Activated CD4-positive, alpha-beta T cell treated with anti-CD3 and anti-CD28 coated beads for 4 hours (primary cell): ENCODE data around the gene SH3TC1.
A peak's percentile ranks its signal among the peaks of the same experiment; 100 is the strongest.

Experiments used
- DNase-seq, 2 donors: peaks; one replicate each; pipeline ENCODE4 v3.0.0-alpha.2; 2020

Gene SH3TC1

DNA sequence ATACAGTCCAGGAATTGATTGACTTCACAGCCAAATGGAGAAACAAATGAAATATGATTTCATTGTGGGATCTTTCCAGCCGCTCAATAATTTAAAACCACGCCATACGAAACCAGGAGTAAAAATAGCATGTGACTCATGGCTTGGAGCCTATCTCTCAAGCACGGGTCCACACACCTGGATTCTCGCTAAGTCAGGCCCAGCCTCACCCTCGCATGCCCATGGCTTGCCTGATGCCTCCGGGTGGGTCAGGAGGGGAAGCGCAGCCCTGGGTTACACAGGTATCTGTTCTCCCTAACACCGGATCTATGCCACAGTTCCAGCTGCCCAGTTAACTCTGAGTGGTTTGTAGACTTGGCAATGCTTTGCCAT lies 34.9 kb upstream of the SH3TC1 start:
- no peak for DNase-seq

- no peak for DNase-seq
These were observed 34.4 kb upstream of the SH3TC1 start for GRCh38 chr4:8164687-8165086.

- DNase-seq, result no peak
These were observed 33.7 kb upstream of the SH3TC1 start for GRCh38 chr4:8165374-8165896.

DNA sequence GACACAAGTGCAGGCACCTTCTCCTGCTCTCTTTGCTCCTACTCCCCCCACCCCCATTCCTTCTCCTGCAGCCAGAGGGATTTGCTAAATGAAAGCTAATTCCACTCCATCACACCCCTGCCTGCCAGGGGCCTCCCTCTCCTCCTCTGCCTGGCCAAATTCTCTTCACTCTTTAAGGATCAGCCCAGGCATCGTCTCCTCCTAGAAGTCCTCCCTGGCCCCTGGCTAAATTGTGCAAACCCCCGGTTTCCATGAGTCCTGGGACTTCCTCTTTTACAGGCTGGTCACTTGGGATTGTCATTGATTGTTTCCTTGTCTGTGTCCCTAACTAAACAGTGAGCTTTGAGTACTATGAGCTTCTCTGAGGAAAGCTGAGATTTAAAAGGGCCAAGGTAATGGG lies 31.8 kb upstream of the SH3TC1 start:
- no peak for DNase-seq

DNA sequence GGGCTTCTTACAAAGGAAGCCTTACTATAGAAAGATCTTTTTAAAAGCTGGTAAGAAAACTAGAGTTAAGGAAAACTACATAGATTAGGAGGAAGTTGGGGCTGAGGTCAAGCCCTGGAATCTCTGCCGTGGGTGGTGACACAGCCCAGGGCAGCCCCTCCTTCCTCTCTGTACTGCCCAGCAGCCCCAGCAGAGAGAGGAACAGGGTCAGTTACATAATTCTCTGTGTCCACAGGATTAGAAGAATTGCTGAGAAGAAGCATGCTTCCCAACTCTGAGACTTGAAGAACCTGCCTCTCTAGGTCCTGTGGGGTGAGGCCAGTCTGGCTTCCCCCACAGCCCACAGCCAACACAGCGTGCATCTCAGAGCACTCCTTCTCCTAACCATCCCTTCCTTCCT lies 31.3 kb upstream of the SH3TC1 start:
- no peak for DNase-seq

DNA sequence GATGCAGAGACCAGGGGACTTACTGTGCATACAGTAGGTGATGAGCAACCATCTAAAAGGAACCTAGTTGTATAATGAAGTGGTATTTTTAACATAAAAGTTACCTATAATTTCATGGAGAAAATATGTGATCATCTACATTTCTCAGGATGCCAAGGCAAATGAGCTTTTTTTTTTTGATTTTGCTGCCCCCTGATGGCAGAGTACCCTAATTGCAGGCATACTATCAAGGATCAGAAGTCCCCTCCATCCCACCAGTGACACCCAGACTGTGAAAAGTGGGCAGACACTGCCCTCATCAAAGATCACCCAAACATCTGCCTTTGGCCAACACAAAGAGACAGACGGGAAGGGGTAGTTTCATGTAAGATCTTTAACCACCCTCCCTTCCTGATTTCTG lies 30.9 kb upstream of the SH3TC1 start:
- DNase-seq, result no peak

DNA sequence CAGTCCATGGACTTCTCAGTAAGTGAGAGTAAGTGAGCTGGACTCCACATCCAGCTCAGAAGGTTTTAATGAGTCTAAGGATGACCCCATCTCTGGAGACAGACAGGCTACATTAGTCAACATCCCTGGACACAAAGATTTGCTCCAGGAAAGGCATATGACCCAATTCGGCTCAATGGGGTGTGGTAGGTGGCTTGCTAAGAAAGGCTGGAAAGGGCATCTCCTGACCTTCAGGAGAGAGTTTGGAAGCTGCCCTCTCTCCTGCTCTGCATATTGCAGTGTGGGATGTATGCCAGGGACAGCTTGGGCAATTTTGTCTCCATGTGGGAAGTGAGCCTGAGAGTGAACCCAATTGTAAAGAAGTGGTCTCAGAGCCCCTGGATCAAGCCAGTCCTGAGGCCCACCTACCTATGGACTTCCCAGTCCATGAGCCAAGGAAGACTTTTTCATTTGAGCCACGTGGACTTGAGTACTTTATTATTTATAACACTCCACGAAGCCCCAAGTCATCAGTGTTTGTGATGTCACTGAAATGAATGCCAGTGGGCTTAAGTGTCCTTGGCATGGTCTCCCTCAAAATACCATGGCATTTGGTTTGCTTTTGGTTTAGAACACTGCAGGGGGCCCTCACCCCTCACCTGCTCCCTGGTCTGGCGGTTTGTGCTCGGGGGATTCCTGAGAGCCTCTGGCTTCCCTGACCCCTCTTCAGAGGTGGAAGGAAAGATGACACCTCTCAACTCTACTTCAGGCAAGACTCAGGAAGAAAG lies 30.1 kb upstream of the SH3TC1 start:
- no peak for DNase-seq

DNA sequence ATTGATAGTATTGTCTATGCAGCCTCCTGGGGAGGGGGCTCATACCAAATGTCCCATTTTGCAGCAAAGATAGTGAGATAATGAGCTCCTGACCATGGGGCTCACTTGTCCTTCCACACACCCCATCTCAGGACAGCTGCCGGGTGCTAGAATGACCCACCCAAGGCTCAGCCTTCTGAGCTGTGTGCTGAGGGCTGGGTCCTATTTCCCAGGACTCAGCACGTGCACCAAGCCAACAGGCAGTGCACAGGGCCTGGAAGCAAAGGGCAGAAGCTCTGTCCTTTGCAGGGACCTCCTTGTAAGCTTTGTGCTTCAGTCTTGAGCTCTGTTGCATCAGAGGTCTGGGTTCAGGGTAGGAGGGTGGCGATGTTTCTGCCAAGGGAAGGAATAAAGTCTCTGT lies 29.3 kb upstream of the SH3TC1 start:
- no peak for DNase-seq

DNA sequence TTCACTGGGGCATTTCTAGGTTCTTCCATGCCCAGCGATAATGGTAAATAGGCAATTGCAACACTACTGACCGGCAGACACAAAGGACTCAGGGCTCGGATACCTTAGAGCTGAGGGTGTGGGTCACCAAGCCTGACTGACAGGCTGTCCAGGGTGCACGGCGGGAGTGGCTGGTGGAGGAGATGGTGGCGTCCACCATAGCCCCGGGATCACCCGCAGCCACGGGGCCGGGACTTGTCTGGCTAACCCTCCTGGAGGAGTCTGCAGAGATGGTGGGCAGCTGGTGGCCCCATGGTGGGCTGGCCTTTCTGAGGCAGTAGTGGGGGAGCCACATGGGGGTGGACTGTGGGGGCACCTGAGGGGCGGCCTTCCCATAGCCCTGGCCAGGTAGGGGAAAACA lies 28.7 kb upstream of the SH3TC1 start:
- DNase-seq, result no peak

DNA sequence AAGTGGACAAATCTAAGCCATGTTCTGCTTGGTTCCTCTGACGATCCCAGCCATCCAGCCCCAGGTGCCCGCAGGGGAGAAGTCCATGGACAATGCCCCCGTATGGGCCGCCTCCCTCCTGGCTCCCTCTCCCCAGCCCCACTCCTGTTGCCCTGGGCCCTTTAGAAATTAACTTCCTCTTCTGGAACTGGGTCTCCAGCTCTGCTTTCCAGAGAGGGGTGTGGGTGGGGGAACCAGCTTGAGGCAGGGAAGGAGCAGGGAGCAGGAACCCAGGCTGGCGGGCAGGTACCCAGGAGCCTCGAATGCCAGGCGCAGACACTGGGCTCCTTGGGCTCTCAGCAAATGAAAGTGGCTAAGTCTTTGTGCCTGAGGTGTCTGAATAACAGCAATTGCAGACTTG lies 27.8 kb upstream of the SH3TC1 start:
- DNase-seq, result no peak

DNA sequence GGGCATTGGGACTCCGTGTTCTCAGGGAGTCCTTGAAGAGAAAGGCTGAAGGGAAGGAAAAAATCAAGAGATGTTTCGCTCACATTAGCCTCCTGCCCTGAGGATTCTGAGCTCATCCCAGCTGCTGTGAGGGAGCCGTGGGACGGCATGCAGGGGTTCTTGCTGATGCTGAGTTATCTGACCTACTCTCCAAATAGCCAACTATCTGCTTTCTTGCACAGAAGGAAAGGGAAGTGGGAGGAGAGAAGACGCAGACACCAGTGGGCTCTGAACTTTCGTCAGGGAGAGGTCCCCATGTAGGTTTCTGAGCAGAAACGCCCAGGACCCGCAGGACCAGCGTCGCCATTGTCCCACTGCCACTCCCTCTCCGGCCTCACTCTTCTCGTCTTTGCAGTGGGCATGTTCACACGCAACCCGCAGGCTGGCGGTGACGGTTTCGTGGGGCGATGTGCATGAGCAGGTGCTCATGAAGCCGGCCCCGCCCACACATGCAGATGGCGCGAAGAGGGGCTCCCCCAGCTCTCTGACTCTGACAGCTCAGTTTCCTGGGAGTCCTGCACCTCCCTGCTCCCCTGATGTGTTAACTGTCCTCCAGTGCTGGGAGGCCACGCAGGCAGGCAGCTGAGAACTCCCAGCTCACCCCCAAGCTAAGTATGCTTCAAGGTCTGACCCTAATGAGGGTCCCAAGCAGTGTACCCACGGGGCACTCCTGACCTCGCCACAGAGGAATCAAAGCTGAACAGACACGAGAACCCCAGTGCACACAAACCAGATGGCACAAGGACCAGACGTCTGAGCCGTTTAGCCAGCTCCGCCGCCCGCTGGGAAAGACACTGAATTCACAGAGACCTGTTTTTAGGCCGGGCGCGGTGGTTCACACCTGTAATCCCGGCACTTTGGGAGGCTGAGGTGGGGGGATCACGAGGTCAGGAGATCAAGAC lies 26.8 kb upstream of the SH3TC1 start:
- DNase-seq, result peak in 1 of 2 donors; percentile 48

DNA sequence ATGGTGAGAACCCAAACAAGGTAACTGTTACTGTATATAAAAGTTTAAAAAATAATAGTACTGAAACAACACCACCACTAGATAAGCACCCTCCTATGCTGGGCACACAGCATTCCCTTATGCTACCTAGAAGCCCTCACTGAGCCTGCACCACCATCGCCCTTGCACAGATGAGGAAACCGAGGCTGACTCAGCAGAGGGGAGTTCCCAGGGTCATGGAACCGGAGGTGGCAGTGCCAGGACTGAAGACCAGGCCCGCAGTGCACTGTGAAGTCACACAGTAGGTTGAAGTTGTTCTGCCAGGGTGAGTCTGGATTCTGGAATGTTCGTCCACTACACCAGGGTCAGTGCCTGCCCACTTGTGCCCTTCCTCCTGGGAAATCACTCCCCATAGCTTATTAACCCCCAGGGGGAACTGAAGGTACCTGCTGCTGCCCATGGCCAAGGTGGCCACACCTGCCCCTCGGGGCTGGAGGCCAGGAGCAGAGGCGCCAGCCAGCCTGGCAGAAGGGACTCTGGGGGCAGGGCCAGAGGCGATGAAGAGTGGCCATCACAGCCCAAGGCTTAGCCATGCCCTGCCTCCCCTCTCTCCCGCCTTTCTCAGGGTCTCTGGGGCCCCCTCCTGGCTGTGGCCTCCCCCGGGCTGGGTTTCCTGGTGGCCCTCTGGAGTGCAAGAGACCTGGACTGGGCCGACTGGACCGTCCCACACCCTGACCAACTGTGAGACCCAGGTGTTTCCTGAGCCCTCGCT lies 25.4 kb upstream of the SH3TC1 start:
- no peak for DNase-seq

GRCh38 chr4:8174970-8175369 lies 24.1 kb upstream of the SH3TC1 start:
- DNase-seq, result no peak

GRCh38 chr4:8175686-8176085 lies 23.4 kb upstream of the SH3TC1 start:
- DNase-seq, result no peak

DNA sequence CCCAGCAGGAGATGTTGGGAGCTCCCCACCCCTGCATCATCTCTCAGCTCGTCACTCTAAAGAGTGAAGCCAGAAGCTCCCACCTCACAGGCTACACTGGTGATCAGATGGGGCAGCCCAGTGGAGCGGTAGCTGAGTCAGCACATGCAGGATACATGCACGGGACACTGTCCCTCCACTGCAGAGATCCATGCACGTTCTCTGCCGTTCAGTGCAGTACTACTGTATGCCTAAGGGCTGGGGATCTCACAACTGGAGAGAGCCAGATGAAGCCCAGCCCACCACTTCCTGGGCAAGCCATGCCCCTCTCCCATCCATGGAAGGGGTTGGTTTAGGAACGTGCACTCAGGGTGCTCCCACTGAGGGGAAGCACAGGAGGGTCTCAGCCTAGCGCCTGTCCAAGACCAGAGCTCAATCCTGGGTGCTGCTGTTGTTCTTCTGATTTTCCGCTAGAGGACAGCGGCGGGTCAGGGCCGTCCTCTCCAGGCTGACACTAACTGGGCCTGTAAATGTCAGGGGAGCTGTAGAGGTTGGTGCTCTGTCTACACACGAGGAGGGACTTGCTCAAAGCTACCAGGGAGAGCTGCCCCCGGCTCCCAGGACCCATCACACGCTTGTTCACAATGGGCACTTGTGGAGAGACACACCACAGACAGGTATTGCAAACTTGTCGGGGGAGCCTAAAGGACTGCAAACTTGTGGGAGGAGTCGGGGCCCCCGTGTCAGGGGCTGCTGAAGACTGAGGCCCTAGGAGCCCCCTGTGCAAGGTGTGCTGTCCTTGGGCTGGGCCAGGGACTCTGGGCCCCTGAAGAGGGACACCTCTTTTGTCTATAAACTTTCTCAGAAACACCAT lies 22.3 kb upstream of the SH3TC1 start:
- peak; percentile 31 to 38 for DNase-seq

DNA sequence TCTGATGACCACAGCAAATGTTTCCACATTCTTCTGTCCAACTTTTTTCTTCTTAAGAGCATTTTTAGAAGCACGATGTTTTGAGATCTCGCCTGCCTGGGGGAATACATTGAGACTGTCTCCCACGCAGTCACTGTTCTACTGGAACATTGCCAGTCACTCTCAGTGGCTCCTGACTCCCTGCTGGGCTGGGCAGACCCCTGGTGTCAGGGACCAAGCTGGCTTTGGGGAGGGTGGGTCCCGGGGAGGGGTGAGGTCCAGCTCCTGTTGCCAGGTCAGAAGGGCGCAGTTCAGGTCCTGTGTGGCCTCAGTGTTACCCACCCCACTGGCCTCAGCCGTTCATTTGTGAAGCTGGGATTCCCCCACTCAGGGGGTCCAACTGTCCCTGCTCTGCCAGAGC lies 21.5 kb upstream of the SH3TC1 start:
- no peak for DNase-seq

- no peak for DNase-seq
These were observed 21.1 kb upstream of the SH3TC1 start for GRCh38 chr4:8177956-8178355.

- no peak for DNase-seq
These were observed 20.0 kb upstream of the SH3TC1 start for GRCh38 chr4:8179074-8179473.

- no peak for DNase-seq
These were observed 19.3 kb upstream of the SH3TC1 start for GRCh38 chr4:8179771-8180170.

DNA sequence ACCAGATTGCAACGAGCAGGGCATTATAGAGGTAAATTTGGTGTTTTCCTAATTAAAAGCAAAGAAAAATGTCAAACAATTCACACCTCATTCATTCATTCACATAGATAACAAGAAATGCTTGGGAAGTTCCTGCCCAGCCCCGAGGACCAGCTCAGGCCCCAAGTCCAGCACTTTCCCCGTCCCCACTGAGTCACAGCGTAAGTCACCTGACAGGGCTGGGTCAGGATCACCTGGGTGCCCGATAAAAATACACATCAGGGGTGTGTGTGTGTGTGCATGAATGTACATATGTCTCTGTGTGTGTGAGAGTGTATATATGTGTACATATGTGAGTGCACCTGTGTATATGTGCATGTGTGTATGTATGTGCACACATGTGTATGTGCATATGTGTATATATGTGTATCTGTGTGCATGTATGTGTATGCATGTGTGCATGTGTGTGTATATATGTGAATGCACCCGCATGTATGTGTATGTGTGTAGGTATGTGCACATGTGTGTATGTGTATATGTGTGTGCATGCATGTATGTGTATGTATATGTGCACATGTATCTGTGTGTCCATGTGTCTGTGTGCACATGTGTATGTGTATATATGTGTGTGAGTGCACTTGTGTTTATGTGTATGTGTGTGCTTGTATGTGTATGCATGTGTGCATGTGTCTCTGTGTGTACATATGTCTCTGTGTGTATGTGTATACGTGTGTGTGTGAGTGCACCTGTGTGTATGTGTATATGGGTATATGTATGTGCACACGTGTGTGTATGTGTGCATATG lies 18.6 kb upstream of the SH3TC1 start:
- no peak for DNase-seq

DNA sequence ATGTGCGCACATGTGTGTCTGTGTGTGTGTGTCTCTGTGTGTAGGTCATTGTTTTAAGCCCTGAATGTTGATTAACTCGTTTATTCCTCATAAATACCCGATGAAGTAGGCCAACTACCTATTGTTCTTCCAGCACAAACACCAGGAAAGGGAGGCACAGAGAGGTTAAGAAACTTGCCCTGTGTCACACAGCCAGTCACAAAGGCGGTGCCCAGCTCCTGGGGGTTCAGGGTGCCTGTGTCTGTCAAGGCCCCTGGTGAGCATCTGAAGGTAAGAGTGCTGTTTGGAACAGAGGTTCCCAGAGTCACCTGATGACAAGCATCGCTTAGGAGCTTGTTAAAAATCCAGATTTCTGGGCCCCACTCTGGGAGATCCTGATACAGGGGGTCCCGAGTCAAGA lies 18.0 kb upstream of the SH3TC1 start:
- no peak for DNase-seq
